RWPE2 (cell line): ENCODE results near the gene ABCG2.
"Not testable (repeated sequence)": the region's sequence is repeated elsewhere in the genome, so short reads cannot be mapped to it uniquely, and the experiment has no call there.

Source experiments
- ATAC-seq: fragments of 200-7000 bp; cut with Tn5 transposase; 3 replicates; pipeline ENCODE4 v1.9.1; 2021; ENCODE audit warnings: low read depth
- DNase-seq: peaks from one replicate; pipeline ENCODE4 v3.0.0-alpha.2; 2020; ENCODE audit warnings: low spot score
- H3K27ac ChIP-seq: fragments of 450-650 bp; 2 replicates; pipeline ENCODE4 v1.5.1; 2017; ENCODE audit warnings: mild to moderate bottlenecking; ENCODE audit not compliant: poor library complexity, severe bottlenecking
- H3K27me3 ChIP-seq: fragments of 250-450 bp; sonication (Bioruptor Pico); 2 replicates; pipeline ENCODE4 v1.5.1; 2021; ENCODE audit warnings: mild to moderate bottlenecking, moderate library complexity; ENCODE audit not compliant: insufficient read depth, poor library complexity, severe bottlenecking
- H3K36me3 ChIP-seq: fragments of 250-450 bp; sonication (Bioruptor Pico); 2 replicates; pipeline ENCODE4 v1.5.1; 2020; ENCODE audit warnings: low read depth, mild to moderate bottlenecking, moderate library complexity
- H3K4me1 ChIP-seq: fragments of 250-450 bp; sonication (Bioruptor Pico); 2 replicates; pipeline ENCODE4 v1.5.1; 2021; ENCODE audit warnings: mild to moderate bottlenecking, moderate library complexity; ENCODE audit not compliant: insufficient read depth, poor library complexity, severe bottlenecking
- H3K4me3 ChIP-seq: fragments of 250-450 bp; sonication (Bioruptor Pico); 2 replicates; pipeline ENCODE4 v1.5.1; 2021; ENCODE audit warnings: mild to moderate bottlenecking, moderate library complexity; ENCODE audit not compliant: severe bottlenecking
- H3K9me3 ChIP-seq: fragments of 250-450 bp; sonication (Bioruptor Pico); 2 replicates; pipeline ENCODE4 v1.5.1; 2021; ENCODE audit warnings: mild to moderate bottlenecking, moderate library complexity; ENCODE audit not compliant: severe bottlenecking
- TF ChIP-seq, protein P1 (sequence below): fragments of 450-650 bp; IDR thresholded peaks from one replicate; pipeline ENCODE4 v1.5.1; 2017; ENCODE audit warnings: mild to moderate bottlenecking, moderate library complexity; ENCODE audit not compliant: poor library complexity, severe bottlenecking

Gene ABCG2

GRCh38 chr4:88158038-88158488, 376 bp downstream of the ABCG2 start:
- Histone ChIP-seq H3K4me3 (peak overlapping the region; percentile 53), H3K9me3 (no peaks in the 10 kb centered on the region), H3K36me3 (no peaks in the 10 kb centered on the region), H3K27ac (no peak overlapping the region), H3K4me1 (no peaks in the 10 kb centered on the region), H3K27me3 (no peaks in the 10 kb centered on the region)
- ATAC-seq (peak; percentile 62), DNase-seq (no peak)
- TF ChIP-seq, protein P1, sequence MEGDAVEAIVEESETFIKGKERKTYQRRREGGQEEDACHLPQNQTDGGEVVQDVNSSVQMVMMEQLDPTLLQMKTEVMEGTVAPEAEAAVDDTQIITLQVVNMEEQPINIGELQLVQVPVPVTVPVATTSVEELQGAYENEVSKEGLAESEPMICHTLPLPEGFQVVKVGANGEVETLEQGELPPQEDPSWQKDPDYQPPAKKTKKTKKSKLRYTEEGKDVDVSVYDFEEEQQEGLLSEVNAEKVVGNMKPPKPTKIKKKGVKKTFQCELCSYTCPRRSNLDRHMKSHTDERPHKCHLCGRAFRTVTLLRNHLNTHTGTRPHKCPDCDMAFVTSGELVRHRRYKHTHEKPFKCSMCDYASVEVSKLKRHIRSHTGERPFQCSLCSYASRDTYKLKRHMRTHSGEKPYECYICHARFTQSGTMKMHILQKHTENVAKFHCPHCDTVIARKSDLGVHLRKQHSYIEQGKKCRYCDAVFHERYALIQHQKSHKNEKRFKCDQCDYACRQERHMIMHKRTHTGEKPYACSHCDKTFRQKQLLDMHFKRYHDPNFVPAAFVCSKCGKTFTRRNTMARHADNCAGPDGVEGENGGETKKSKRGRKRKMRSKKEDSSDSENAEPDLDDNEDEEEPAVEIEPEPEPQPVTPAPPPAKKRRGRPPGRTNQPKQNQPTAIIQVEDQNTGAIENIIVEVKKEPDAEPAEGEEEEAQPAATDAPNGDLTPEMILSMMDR = no peak

GRCh38 chr4:88152331-88152730, 6.1 kb downstream of the ABCG2 start:
- not testable (repeated sequence) for ATAC-seq, H3K4me3 ChIP-seq, DNase-seq, H3K36me3 ChIP-seq, H3K27ac ChIP-seq, H3K9me3 ChIP-seq, H3K27me3 ChIP-seq, H3K4me1 ChIP-seq

- Histone ChIP-seq H3K27me3 (no peaks in the 10 kb centered on the region), H3K36me3 (no peaks in the 10 kb centered on the region), H3K9me3 (no peaks in the 10 kb centered on the region), H3K4me1 (peaks cover 22% of the 10 kb centered on the region), H3K27ac (no peak overlapping the region), H3K4me3 (no peak overlapping the region)
- no peak for DNase-seq
- ATAC-seq = no peak
- TF ChIP-seq, protein P1 = no peak
Observed at GRCh38 chr4:88148560-88148959, 9.9 kb downstream of the ABCG2 start.

- TF ChIP-seq, protein P1 = no peak
- Histone ChIP-seq H3K9me3 (no peaks in the 10 kb centered on the region), H3K27me3 (no peaks in the 10 kb centered on the region), H3K4me3 (no peak overlapping the region), H3K4me1 (peaks cover 28% of the 10 kb centered on the region), H3K36me3 (no peaks in the 10 kb centered on the region), H3K27ac (no peak overlapping the region)
- peak; percentile 13; the same call in 2 of the 3 replicates for ATAC-seq
- no peak for DNase-seq
Observed at GRCh38 chr4:88147799-88148217, 10.6 kb downstream of the ABCG2 start.

DNA sequence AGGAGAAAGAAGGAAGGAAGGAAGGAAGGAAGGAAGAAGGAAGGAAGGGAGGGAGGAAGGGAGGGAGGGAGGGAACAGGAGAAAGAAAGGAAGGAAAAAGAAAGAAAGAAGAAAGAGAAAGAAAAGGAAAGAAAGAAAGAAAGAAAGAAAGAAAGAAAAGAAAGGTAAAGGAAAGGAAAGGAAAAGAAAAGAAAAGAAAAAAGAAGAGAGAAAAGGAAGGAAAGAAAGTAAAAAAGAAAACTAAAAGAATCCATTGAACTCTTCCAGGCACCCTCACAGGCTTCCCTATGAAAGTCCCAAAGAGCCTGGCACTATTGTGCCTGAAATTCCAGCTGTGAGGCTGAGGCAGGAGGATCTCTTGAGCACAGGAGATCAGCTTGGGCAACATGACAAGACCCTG, 11.5 kb downstream of the ABCG2 start:
- H3K27me3 ChIP-seq = no peaks in the 10 kb centered on the region
- DNase-seq = no peak
- no peaks in the 10 kb centered on the region for H3K9me3 ChIP-seq
- no peak overlapping the region for H3K27ac ChIP-seq
- H3K36me3 ChIP-seq = no peaks in the 10 kb centered on the region
- no peak overlapping the region for H3K4me3 ChIP-seq
- TF ChIP-seq, protein P1 = no peak
- ATAC-seq = no peak
- H3K4me1 ChIP-seq = peaks cover 30% of the 10 kb centered on the region
